Vagina (tissue), 2 donors: ENCODE data around the gene IMPACT. TPM values are rescaled to one million over a fixed set of nuclear protein-coding genes. Genes with fewer than 3 reads are reported as not detected.

ENCODE experiments used
- DNase-seq, 2 donors: peaks; one replicate each; pipeline ENCODE4 v3.0.0-alpha.2; 2017; ENCODE audit errors: extremely low spot score in 2 of 2
- H3K27ac ChIP-seq: fragments of 200-600 bp; sonication (generic); one replicate; pipeline ENCODE4 v1.5.1; 2019
- H3K27me3 ChIP-seq: fragments of 200-600 bp; sonication (generic); one replicate; pipeline ENCODE4 v1.5.1; 2019
- H3K36me3 ChIP-seq, 2 donors: fragments of 200-600 bp; sonication (generic); one replicate each; pipeline ENCODE4 v1.5.1; 2017 to 2019
- H3K4me1 ChIP-seq: fragments of 200-600 bp; sonication (generic); one replicate; pipeline ENCODE4 v1.5.1; 2019
- H3K4me3 ChIP-seq, 2 donors: fragments of 200-600 bp; sonication (generic); 1 replicate in 1 of 2; 2 replicates in 1 of 2; pipeline ENCODE4 v1.5.1; 2016 to 2019
- H3K9me3 ChIP-seq: fragments of 200-600 bp; sonication (generic); one replicate; pipeline ENCODE4 v1.5.1; 2019
- POLR2A ChIP-seq, 2 donors: fragments of 450-650 bp; IDR thresholded peaks; one replicate each; pipeline ENCODE4 v1.6.1; 2017; ENCODE audit warnings: antibody characterized with exemption in 2 of 2, mild to moderate bottlenecking in 2 of 2, moderate library complexity in 2 of 2
- POLR2AphosphoS5 ChIP-seq, 2 donors: sonication (generic); formaldehyde crosslinking; IDR thresholded peaks; one replicate each; pipeline ENCODE4 v1.9.0; 2017; ENCODE audit warnings: antibody characterized with exemption in 2 of 2, mild to moderate bottlenecking in 2 of 2, low read depth in 1 of 2; ENCODE audit not compliant: insufficient read depth in 1 of 2
- intact Hi-C: fragments of 100-400 bp; cut with DNase I; formaldehyde crosslinking; loops from one replicate; pipeline ENCODE4 v1.15.1; 2023
- total RNA-seq: library from RNA; depleted of rRNA; stranded (reverse); fragments of >200 nt; gene quantifications from one replicate; pipeline ENCODE4 v1.2.3, GENCODE V29; 2016
- TF ChIP-seq, protein P1 (sequence below), 3 experiments: fragments of 450-650 bp in 2 of 3; fragments of 200-600 bp in 1 of 3; sonication (generic) in 1 of 3; IDR thresholded peaks; one replicate each; pipeline ENCODE4 v1.5.1; 2017 to 2019; ENCODE audit warnings: antibody characterized with exemption in 3 of 3, mild to moderate bottlenecking in 2 of 3, moderate library complexity in 2 of 3

IMPACT gene
- total RNA-seq, 1 donor from 2014 or later, result 10.3 TPM

DNA sequence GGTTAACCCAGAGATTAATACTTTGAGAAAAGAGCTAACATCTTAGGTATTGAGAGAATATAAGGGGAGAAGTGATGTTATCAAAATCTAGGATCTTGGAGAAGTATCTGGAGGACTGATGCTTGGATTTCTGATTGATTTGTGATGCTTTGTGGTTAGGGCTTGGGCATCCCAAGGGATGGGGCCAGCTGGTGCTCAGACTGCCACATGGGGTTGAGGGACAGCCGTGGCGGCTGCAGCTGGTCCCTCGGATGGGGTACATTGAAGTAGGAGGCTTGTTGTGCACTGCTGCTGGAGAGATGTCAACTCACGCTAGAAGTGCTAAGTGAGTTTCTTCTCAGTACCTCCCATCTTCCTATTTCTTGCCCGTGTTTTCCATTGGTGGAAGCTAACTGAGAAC, 56.4 kb downstream of the IMPACT start:
- TF ChIP-seq POLR2AphosphoS5 (IDR thresholded peaks at IDR 0.05; ENCODE audit: insufficient read depth in 1 of 2, low read depth in 1 of 2), result no peak
- TF ChIP-seq POLR2A (IDR thresholded peaks at IDR 0.05), result no peak
- TF ChIP-seq, protein P1, sequence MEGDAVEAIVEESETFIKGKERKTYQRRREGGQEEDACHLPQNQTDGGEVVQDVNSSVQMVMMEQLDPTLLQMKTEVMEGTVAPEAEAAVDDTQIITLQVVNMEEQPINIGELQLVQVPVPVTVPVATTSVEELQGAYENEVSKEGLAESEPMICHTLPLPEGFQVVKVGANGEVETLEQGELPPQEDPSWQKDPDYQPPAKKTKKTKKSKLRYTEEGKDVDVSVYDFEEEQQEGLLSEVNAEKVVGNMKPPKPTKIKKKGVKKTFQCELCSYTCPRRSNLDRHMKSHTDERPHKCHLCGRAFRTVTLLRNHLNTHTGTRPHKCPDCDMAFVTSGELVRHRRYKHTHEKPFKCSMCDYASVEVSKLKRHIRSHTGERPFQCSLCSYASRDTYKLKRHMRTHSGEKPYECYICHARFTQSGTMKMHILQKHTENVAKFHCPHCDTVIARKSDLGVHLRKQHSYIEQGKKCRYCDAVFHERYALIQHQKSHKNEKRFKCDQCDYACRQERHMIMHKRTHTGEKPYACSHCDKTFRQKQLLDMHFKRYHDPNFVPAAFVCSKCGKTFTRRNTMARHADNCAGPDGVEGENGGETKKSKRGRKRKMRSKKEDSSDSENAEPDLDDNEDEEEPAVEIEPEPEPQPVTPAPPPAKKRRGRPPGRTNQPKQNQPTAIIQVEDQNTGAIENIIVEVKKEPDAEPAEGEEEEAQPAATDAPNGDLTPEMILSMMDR (IDR thresholded peaks at IDR 0.05), result no peak
- intact Hi-C loops, result loop anchor here (5.0 kb wide), 1 partner anchor 121 kb away; no protein-coding TSS in a partner anchor
- Histone ChIP-seq H3K27me3 (no peaks in the 10 kb centered on the region), H3K36me3 (no peaks in the 10 kb centered on the region), H3K4me3 (no peak overlapping the region), H3K9me3 (no peaks in the 10 kb centered on the region), H3K27ac (no peak overlapping the region), H3K4me1 (no peaks in the 10 kb centered on the region)
- DNase-seq, result no peak

- Histone ChIP-seq H3K4me3 (no peak overlapping the region), H3K9me3 (no peaks in the 10 kb centered on the region), H3K36me3 (no peaks in the 10 kb centered on the region), H3K27me3 (no peaks in the 10 kb centered on the region), H3K4me1 (no peaks in the 10 kb centered on the region), H3K27ac (no peak overlapping the region)
- DNase-seq, result no peak
- TF ChIP-seq, protein P1 (IDR thresholded peaks at IDR 0.05), result no peak
- TF ChIP-seq POLR2AphosphoS5 (IDR thresholded peaks at IDR 0.05; ENCODE audit: insufficient read depth in 1 of 2, low read depth in 1 of 2), result no peak
- no peak for TF ChIP-seq POLR2A (IDR thresholded peaks at IDR 0.05)
- intact Hi-C loops, result no loop called here
These were observed 59.2 kb downstream of the IMPACT start for GRCh38 chr18:24485681-24486080.

GRCh38 chr18:24486684-24487083, 60.2 kb downstream of the IMPACT start:
- Histone ChIP-seq H3K4me1 (no peaks in the 10 kb centered on the region), H3K27ac (no peak overlapping the region), H3K9me3 (no peaks in the 10 kb centered on the region), H3K4me3 (no peak overlapping the region), H3K36me3 (no peaks in the 10 kb centered on the region), H3K27me3 (no peaks in the 10 kb centered on the region)
- DNase-seq, result no peak
- intact Hi-C loops, result no loop called here
- TF ChIP-seq, protein P1 (IDR thresholded peaks at IDR 0.05), result no peak
- TF ChIP-seq POLR2AphosphoS5 (IDR thresholded peaks at IDR 0.05; ENCODE audit: insufficient read depth in 1 of 2, low read depth in 1 of 2) (no peak), POLR2A (IDR thresholded peaks at IDR 0.05) (no peak)

DNA sequence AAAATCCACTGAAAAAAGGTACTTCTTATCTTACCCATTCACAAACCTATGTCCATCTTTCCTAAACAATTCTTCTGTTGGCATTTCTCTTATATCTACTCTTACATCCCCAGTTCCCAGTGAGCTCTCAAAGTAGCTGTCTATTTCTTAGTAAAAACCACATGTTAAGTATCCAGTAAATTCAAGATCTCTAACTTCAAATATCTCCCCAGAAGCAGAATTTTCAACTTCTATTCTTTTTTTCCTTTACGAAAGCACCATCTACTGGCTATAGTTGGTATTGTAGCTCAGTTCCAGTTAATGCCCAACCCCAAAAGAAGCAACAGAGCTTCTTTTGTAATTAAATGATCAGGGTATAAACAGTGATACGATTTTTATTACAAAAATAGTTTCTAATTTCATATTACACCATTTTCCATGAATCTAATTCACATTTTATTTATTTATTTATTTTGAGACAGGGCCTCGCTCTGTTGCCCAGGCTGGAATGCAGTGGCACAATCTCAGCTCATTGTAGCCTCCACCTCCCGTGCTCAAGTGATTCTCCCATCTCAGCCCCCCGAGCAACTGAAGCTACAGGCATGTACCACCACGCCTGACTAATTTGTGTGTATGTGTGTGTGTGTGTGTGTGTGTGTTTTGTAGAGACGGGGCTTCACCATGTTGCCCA, 62.5 kb downstream of the IMPACT start:
- DNase-seq, result no peak
- no peak overlapping the region for H3K27ac ChIP-seq
- intact Hi-C loops, result no loop called here
- no peaks in the 10 kb centered on the region for H3K4me1 ChIP-seq
- no peak for TF ChIP-seq POLR2AphosphoS5 (IDR thresholded peaks at IDR 0.05; ENCODE audit: insufficient read depth in 1 of 2, low read depth in 1 of 2)
- TF ChIP-seq, protein P1 (IDR thresholded peaks at IDR 0.05), result peak; percentile 59 to 74 (median 62)
- H3K4me3 ChIP-seq, result no peak overlapping the region
- no peaks in the 10 kb centered on the region for H3K27me3 ChIP-seq
- H3K36me3 ChIP-seq, result no peaks in the 10 kb centered on the region
- H3K9me3 ChIP-seq, result no peaks in the 10 kb centered on the region

DNA sequence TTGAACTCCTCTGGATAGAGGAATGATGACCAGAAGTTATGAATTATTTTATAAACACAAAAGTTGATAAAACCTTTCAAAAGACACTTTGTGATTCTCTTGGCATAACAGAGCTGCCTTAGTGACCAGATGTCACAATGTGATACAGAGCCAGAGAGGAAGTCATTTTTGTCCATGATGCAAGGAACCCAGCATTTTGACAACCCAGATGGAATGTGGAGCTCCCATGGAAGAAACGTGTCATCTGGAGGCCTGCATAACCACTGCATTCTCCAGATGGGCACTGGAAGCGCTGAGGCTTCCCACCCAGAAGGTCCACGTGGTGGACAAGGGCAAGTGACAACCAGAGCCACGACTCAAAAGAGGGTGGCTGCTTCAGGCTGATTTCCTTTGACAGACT, 64.1 kb downstream of the IMPACT start:
- Histone ChIP-seq H3K36me3 (no peaks in the 10 kb centered on the region), H3K9me3 (no peaks in the 10 kb centered on the region), H3K27me3 (no peaks in the 10 kb centered on the region), H3K27ac (no peak overlapping the region), H3K4me3 (no peak overlapping the region), H3K4me1 (no peaks in the 10 kb centered on the region)
- intact Hi-C loops, result no loop called here
- no peak for DNase-seq
- no peak for TF ChIP-seq POLR2AphosphoS5 (IDR thresholded peaks at IDR 0.05; ENCODE audit: insufficient read depth in 1 of 2, low read depth in 1 of 2)
- TF ChIP-seq, protein P1 (IDR thresholded peaks at IDR 0.05), result no peak
- no peak for TF ChIP-seq POLR2A (IDR thresholded peaks at IDR 0.05)
